ENCODE data around the gene MVK.

DNA sequence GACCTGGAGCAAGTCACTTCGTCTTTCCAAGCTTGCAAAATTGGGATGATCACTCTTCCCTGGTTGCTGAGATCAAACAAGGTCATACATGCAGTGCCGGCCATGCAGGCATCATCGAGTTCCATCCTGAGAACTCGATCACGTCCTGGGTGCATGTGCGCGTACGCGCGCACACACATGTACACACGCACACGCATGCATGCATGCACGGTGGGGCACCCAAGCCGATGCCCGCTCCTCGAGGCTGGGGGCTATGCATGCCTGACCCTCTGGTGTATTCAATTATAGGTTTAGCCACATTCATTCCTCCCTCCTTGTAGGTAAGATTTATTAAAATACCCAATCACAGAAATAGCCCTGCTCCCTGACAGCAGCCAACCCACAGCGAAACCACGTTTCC, 26.3 kb upstream of the MVK start:
- TF ChIP-seq, protein P1, sequence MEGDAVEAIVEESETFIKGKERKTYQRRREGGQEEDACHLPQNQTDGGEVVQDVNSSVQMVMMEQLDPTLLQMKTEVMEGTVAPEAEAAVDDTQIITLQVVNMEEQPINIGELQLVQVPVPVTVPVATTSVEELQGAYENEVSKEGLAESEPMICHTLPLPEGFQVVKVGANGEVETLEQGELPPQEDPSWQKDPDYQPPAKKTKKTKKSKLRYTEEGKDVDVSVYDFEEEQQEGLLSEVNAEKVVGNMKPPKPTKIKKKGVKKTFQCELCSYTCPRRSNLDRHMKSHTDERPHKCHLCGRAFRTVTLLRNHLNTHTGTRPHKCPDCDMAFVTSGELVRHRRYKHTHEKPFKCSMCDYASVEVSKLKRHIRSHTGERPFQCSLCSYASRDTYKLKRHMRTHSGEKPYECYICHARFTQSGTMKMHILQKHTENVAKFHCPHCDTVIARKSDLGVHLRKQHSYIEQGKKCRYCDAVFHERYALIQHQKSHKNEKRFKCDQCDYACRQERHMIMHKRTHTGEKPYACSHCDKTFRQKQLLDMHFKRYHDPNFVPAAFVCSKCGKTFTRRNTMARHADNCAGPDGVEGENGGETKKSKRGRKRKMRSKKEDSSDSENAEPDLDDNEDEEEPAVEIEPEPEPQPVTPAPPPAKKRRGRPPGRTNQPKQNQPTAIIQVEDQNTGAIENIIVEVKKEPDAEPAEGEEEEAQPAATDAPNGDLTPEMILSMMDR (IDR thresholded peaks at IDR 0.05) = no peak
- no peak for TF ChIP-seq POLR2A (IDR thresholded peaks at IDR 0.05)

Data from right lobe of liver (tissue), 4 donors.